Left hindlimb (tissue), 1 donor: ENCODE measurements around the gene SLC25A45.
A peak's percentile ranks its signal among the peaks of the same experiment; 100 is the strongest.

Experiments
- DNase-seq: peaks from one replicate; pipeline ENCODE4 v3.0.0-alpha.2; 2018

Gene SLC25A45, protein sequence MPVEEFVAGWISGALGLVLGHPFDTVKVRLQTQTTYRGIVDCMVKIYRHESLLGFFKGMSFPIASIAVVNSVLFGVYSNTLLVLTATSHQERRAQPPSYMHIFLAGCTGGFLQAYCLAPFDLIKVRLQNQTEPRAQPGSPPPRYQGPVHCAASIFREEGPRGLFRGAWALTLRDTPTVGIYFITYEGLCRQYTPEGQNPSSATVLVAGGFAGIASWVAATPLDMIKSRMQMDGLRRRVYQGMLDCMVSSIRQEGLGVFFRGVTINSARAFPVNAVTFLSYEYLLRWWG

DNA sequence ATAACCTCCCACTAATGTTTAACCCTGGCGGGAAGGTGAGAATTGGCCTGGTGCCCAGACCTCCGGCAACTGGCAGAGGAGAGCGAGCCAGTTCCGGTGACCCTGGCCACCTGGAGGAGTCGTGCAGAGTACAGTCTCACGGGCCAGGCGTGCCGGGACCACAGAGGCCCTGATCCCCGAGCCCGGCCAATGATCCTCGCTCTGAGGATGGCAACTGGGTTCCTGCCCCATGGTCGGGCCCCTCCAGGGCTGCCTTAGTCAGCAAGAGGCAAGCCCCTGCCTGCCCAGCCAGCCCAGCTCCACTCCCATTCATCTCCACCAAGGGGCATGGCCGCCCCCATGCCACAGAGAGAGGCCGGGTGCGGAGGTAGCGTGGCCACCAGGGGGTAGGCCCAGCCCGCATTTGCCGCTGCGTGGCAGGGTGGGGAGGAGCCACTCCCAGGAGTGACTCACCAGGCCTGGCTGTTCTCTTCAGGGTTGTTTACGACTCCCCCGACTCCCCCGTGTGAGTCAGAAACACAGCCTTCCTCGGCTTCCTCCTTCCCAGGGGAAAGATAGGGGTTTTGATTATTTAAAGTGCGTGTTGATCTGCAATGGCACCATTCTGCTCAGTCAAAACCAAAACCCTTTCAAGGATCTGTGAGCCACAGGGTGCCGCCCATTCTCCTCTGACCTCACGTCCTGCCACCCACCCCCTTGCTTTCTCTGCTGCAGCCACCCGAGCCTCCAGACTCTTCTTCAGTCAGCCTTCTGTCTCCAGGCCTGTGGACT lies at the start of gene SLC25A45:
SLC25A45 (minus strand) TSS at position 614 of the 771 bp plus-strand sequence. CDS start 695 bp downstream, outside the sequence.
- peak; percentile 88 for DNase-seq

DNA sequence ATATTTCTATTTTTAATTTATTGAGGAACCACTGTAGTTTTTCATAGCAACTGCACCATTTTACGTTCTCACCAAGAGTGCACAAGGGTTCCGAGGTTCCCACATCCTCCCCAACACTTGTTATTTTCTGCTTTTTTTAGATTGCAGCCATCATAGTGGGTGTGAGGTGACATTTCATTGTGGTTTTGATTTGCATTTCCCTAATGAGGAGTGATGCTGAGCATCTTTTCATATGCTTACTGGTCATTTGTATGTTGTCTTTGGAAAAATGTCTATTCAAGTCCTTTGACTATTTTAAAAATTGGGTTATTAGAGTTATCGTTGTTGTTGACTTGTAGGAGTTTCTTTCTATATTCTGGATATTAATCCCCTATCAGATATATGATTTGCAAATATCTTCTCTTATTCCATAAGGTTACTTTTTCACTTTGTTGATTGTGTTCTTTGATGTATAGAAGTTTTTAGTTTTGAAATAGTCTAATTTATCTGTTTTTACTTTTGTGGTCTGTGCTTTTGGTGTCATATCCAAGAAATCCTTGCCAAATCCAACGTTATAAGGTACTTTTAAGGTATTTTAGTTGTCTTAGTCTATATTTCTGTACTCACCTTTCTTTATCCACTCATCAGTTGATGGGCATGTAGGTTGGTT lies 49.1 kb upstream of the SLC25A45 start:
- peak; percentile 8 for DNase-seq

DNA sequence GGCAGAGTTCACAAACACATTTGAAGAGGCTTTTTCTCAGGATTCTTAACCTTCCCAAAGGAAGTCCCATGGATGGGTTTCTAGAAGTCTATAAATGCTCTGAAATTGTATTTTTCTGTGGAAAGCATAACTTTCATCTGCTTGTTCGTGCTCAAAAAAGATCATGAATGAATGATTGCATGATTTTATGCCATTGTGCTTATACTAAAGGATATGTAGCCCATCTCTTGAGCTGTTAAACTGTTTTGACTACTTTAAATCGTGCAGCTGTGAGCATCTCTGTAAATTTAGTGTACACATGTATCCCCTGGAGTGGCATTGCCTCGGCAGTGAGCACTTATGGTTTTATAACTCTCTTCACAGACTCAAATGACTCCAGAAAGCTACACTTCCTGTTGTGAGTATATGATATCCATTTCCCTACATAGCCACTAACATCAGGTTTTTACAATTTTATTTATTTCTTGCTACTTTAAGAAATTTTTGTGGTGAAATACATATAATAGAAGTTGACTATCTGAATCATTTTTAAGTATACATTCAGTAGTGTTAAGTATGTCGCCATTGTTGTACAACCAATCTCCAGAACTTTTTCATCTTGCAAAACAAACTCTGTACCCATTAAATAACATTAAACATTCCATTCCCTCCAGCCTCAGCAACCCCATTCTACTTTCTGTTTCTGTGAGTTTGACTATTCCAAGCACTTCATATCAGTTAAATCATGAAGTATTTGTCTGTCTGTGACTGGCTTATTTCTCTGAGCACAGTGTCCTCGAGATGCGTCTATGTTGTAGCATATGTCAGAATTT lies 48.2 kb upstream of the SLC25A45 start:
- DNase-seq, result peak; percentile 24

DNA sequence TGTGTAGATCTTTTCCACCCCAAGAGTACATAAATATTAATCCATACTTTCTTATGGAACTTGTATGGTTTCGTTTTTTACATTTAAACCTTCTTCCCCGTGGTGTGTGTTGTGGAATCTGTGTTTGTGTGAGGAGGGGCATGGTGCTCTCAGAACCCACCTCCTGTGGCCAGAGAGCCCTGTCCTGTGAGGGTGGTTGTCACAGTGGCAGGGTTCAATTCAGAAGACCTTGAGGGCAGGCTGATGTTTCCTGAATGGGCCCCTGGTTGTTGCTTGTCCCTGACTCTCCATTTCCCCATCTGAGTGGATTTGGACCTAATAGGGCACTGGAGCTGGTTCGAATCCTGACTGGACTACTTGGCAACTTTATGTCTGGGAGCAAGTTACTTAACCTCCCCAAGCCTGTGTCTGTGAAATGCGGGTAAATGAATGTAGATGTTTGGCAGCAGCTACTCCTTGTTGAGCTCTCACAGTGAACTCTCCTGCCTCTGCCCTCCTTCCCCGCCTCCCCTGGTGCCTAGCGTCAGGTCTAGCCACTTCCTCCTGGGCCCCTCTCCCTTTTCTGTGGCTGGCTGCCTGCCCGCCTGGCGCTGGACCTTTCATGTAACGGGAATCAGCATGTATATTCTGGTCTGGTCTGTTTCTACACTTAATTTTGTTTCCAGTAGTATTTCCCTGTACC lies 47.4 kb upstream of the SLC25A45 start:
- DNase-seq, result peak; percentile 85

DNA sequence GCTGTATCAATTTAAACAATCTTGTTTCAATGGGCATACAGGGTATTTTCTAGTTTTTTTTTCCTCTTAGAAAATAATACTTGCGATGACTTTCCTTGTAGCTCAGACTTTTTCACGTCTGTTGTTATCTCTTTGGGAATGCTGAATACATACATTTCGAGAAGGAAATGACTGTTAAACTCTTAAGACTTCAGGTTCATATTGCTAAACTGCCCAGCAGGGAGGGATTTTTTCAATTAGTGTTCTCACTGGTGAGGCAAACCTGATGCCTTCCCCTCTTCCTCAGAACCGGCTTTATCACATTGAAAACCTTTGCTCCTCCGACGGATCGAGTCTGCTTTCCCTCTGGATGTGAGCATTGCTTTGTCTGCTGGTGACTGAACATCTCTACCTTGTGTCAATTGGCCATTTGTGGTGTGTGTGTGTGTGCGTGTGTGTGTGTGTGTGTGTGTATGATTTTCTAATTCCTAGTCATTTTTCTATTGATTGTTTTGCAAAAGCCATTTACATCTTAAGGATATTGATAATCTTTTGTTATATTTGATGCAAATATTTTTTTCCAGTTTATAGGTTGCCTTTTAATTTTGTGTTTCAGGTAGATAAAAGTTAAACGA lies 46.7 kb upstream of the SLC25A45 start:
- DNase-seq, result peak; percentile 36

DNA sequence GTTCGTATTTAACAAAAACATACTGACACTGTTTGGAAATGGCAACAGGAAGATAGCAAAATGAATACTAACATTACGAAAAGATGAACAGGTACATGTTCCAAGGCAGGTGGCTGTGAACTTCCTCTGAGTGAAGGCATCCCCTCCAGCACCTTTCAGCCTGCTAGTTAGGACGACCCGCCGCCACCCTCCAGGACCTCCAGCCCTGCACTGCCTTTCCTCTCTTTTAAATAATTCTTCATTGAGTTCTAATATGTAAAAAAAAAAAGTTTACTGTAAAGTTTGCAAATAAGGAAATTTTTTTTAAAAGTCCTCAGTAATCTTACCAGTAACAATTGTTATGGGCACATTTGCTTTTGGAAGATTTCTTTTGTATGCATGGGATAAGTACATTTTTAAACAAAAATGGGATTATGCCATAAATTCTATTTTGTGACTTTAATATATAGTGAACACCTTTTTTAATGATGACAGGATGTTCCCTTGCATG lies 46.2 kb upstream of the SLC25A45 start:
- DNase-seq, result peak; percentile 14

DNA sequence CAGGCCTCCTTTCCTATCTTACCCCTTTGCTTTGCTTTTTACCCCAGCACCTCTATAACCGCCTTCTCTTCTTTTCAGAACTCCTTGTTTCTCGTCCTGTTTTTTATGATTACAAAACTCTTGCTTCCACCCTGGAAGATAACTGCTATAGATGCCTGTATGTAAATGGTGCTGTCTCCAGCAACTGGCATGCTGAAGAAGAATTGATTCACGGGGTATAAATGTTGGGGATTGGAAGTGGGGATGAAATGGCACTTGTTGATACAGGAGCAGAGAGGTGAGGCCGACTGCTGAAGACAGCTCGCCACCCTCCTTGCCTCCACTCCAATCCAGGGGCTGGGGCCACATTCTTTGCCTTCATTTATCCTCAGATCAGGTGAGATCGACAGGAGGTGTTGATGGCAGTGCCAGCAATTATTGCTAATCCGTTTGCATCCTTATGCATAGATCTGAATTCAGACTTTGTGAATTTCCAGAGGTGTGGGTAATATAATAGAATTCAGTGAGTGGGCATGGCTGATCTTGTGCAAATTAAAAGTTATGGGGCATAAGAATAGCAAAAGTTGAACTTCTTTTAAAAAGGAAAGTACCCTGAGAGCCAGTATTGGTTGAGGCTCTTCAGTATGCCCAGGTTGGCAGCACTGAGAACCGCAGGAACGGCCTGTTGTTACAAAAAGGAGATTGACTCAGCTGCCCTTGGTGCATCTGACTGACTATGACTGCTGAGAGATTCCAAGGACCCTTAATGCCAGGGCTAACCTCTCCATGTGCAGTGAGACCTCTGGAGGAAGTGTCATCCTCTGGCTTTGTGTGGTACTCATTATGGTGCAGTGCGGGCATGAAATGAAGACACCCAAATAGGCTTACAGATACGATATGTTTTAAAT lies 45.5 kb upstream of the SLC25A45 start:
- DNase-seq, result no peak

DNA sequence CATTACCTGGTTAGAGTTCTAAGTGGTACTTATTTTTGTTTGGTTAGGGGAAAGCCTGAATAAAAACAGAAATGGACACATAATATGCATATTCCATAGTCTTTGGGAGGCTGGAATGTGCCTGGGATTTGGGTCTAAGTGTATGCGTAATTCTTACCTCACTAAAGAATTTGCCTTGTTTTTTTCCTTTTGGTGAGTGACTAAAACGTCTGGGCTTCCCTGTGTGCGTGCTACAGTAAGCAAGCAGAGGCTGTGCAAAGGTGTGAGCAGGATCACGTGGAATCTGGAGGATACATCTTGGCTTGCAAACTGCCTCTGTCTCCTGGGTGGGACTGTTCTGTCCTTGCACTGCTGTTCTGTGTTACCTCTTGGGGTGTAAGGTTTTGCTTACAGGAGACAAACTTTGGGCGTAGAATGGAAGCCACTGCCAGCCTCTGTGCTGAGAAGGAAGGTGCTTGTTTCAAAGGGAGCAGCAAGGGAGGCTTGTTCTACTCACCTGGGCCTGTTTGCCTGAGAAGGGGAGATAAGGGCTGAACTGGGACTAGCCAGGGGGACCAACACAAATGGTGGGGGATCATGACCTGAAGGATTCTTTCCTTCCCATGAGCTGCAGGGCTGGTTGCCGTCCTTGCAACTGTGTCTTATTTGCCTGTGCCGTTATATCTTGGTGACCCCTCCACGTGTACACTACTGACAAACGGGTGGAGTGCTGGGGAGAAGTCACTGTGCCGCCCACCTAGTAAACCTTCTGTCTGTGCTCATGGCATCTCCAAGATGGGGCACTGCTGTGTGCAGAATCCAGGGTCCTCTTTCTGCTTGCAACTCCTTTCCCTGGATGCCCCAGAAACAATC lies 44.6 kb upstream of the SLC25A45 start:
- peak; percentile 41 for DNase-seq

DNA sequence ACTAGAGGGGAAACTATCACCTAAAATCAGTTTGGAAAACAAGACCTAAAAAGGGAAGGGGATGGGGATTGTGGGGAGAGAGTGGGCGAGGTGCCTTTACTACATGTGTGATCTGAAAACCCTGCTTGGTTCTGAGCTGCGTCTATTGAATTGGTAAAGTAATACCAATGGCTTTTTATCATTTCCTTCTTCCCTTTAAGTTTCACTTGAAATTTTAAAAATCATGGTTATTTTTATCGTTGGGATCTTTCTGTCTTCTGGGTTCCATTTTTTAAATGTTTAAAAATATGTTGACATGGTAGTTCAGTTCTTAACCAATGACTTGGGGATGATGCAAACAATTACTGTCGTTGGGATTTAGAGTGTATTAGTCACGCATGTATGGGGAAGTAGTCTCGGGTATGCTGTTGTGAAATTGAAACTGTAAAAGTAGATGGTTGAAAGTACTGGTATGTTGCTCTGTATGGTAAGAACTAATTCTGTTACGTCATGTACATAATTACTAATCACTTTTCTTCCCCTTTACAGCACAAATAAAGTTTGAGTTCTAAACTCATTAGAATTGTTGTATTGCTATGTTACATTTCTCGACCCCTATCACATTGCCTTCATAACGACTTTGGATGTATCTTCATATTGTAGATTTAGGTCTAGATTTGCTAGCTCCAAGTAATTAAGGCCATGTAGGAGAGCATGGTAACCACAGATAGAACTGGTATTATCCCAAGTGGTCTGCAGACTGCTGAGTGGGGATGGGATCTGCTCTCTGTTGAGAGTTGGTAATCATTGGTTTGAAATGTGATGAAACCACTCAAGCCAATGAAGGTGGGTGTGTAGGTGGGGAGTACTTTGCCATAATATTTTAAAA lies 43.8 kb upstream of the SLC25A45 start:
- DNase-seq, result no peak

DNA sequence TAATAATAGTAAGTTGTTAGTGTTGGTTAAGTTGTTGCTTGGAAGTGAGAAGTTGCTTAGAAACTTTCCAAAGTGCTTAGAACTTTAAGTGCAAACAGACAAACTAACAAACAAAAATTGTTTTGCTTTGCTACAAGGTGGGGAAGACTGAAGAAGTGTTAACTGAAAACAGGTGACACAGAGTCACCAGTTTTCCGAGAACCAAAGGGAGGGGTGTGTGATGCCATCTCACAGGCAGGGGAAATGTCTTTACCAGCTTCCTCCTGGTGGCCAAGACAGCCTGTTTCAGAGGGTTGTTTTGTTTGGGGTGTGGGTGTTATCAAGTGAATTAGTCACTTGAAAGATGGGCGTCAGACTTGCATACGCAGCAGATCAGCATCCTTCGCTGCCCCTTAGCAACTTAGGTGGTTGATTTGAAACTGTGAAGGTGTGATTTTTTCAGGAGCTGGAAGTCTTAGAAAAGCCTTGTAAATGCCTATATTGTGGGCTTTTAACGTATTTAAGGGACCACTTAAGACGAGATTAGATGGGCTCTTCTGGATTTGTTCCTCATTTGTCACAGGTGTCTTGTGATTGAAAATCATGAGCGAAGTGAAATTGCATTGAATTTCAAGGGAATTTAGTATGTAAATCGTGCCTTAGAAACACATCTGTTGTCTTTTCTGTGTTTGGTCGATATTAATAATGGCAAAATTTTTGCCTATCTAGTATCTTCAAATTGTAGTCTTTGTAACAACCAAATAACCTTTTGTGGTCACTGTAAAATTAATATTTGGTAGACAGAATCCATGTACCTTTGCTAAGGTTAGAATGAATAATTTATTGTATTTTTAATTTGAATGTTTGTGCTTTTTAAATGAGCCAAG lies 42.9 kb upstream of the SLC25A45 start:
- DNase-seq, result no peak

DNA sequence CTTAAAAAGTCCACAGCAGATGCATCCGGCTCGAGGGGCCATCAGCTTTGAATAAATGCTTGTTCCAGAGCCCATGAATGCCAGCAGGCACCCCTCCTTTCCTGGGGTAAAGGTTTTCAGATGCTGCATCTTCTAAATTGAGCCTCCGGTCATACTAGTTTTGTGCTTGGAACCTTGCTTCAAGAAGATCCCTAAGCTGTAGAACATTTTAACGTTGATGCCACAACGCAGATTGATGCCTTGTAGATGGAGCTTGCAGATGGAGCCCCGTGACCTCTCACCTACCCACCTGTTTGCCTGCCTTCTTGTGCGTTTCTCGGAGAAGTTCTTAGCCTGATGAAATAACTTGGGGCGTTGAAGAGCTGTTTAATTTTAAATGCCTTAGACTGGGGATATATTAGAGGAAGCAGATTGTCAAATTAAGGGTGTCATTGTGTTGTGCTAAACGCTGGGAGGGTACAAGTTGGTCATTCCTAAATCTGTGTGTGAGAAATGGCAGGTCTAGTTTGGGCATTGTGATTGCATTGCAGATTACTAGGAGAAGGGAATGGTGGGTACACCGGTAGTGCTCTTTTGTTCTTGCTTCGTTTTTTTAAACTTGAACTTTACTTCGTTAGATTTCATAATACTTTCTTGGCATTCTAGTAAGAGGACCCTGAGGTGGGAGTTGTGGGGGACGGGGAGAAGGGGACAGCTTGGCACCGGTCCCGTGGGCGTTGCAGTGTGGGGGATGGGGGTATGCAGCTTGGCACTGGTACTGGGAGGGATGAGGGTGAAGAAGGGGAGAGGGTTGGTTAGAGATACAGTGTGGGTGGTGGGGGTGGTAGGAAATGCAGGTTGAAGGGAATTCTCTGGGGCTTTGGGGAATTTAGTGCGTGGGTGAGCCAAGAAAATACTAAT lies 42.0 kb upstream of the SLC25A45 start:
- peak; percentile 36 for DNase-seq

DNA sequence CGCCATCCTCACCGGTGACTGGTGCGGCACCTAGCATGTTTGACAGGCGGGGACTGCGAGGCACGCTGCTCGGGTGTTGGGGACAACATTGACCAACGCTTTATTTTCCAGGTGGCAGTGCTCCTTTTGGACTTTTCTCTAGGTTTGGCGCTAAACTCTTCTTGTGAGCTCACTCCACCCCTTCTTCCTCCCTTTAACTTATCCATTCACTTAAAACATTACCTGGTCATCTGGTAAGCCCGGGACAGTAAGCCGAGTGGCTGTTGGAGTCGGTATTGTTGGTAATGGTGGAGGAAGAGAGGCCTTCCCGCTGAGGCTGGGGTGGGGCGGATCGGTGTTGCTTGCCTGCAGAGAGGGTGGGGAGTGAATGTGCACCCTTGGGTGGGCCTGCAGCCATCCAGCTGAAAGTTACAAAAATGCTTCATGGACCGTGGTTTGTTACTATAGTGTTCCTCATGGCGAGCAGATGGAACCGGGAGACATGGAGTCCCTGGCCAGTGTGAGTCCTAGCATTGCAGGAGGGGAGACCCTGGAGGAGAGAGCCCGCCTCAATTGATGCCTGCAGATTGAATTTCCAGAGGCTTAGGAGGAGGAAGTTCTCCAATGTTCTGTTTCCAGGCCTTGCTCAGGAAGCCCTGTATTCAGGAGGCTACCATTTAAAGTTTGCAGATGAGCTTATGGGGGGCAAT lies 41.2 kb upstream of the SLC25A45 start:
- DNase-seq, result peak; percentile 42

DNA sequence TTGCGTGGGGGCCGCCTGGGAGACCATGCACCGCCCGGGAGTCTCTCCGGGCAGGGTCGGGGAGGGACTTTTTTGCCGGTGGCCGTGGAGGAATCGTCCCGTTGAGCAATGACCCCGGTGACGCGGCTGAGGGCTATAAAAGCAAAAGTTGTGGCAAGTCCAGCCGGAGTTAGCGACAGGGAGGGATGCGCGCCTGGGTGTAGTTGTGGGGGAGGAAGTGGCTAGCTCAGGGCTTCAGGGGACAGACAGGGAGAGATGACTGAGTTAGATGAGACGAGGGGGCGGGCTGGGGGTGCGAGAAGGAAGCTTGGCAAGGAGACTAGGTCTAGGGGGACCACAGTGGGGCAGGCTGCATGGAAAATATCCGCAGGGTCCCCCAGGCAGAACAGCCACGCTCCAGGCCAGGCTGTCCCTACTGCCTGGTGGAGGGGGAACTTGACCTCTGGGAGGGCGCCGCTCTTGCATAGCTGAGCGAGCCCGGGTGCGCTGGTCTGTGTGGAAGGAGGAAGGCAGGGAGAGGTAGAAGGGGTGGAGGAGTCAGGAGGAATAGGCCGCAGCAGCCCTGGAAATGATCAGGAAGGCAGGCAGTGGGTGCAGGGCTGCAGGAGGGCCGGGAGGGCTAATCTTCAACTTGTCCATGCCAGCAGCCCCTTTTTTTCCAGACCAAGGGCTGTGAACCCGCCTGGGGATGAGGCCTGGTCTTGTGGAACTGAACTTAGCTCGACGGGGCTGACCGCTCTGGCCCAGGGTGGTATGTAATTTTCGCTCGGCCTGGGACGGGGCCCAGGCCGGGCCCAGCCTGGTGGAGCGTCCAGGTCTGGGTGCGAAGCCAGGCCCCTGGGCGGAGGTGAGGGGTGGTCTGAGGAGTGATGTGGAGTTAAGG lies 40.4 kb upstream of the SLC25A45 start, which contains the start of gene NEAT1:
NEAT1 (plus strand) TSS at position 166 of the 883 bp plus-strand sequence.
- peak; percentile 93 for DNase-seq

DNA sequence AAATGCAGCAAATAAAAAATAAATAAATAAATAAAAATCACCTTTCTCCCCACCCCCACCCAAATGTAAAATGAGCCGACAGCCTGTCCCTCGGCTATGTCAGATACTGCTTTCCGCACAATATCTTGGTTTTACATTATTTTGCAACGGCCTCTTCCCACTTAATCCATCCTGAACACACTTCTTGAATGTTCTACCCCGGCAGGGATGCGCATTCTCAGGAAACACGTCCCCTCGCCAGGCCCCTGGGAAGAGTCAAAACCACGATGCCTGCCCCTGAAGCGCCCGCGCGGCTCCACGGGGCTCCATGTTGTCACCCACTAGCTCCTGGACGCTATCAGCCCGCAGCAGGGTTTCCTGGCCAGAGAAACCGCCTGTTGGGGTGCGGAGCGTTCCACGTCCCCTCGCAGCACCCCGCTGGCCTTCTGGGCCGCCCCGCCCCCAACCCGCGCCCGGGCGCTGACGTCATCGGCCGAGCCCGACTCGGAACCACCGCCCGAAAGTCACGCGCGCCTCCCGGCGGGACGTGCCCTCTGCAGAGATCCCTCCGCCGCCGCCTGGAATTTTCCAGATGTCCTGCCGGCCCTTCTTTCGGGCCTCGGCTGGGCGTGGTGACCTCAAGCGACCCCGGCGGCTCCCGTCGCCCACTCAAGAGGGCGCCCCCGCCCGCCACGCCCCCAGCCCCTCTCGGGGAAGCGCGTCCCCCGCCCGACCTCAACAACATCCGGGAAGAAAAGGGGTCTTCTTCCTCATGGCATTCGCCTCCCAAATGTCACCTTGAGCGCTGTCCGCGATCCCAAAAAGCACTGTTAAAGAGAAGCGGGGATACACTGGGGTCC lies 39.6 kb upstream of the SLC25A45 start:
- DNase-seq, result peak; percentile 98
